OCI-LY1 (cell line): ENCODE results near the gene FHOD3.

ENCODE experiments used
- CTCF ChIP-seq: fragments of 200-600 bp; sonication (generic), shearing (Covaris generic); IDR thresholded peaks from 2 replicates; pipeline ENCODE4 v1.5.1; 2017; ENCODE audit warnings: mild to moderate bottlenecking, antibody characterized with exemption, low read length, moderate library complexity, mixed read lengths
- EZH2 ChIP-seq: fragments of 200-600 bp; sonication (generic), shearing (Covaris generic); IDR thresholded peaks from 2 replicates; pipeline ENCODE4 v1.8.0; 2017; ENCODE audit warnings: borderline replicate concordance, mixed run types, mild to moderate bottlenecking, antibody characterized with exemption, low read length, moderate library complexity, mixed read lengths

GRCh38 chr18:36341944-36342343 lies 44.4 kb downstream of the FHOD3 start:
- no peak for TF ChIP-seq CTCF
- TF ChIP-seq EZH2: no peak
